DOHH2 (cell line): Measurements from ENCODE around the gene COMMD4.

ENCODE experiments used
- H3F3A ChIP-seq: fragments of 200-600 bp; sonication (generic), shearing (Covaris generic); 2 replicates; pipeline ENCODE4 v1.6.0; 2016; ENCODE audit warnings: antibody characterized with exemption, mild to moderate bottlenecking; ENCODE audit not compliant: control insufficient read depth, insufficient read depth
- H3K27ac ChIP-seq: fragments of 200-600 bp; sonication (generic); 2 replicates; pipeline ENCODE4 v1.5.1; 2014; ENCODE audit warnings: low read depth, mild to moderate bottlenecking, low read length, moderate library complexity
- H3K27me3 ChIP-seq: fragments of 200-600 bp; sonication (generic); 2 replicates; pipeline ENCODE4 v1.6.1; 2014; ENCODE audit warnings: mild to moderate bottlenecking, low read length, mixed read lengths; ENCODE audit not compliant: control insufficient read depth
- H3K36me3 ChIP-seq: fragments of 200-600 bp; sonication (generic); 2 replicates; pipeline ENCODE4 v1.6.1; 2014; ENCODE audit warnings: mild to moderate bottlenecking, low read length, moderate library complexity, mixed read lengths; ENCODE audit not compliant: control insufficient read depth
- H3K4me1 ChIP-seq: fragments of 200-600 bp; sonication (generic); 2 replicates; pipeline ENCODE4 v1.6.1; 2014; ENCODE audit warnings: mild to moderate bottlenecking, low read length, mixed read lengths; ENCODE audit not compliant: control insufficient read depth
- H3K4me2 ChIP-seq: fragments of 200-600 bp; sonication (generic); 2 replicates; pipeline ENCODE4 v1.6.0; 2014; ENCODE audit warnings: mild to moderate bottlenecking, low read length, moderate library complexity
- H3K4me3 ChIP-seq: fragments of 200-600 bp; sonication (generic); 2 replicates; pipeline ENCODE4 v1.5.1; 2014; ENCODE audit warnings: mild to moderate bottlenecking, low read length, mixed read lengths
- H3K79me2 ChIP-seq: fragments of 200-600 bp; sonication (generic); 2 replicates; pipeline ENCODE4 v1.6.1; 2014; ENCODE audit warnings: mild to moderate bottlenecking, low read length, mixed read lengths; ENCODE audit not compliant: control insufficient read depth
- H3K9me2 ChIP-seq: fragments of 200-600 bp; sonication (generic); replicated peaks from 2 replicates; pipeline ENCODE4 v1.6.1; 2014; ENCODE audit warnings: mild to moderate bottlenecking, low read length, mixed read lengths; ENCODE audit not compliant: control insufficient read depth
- H3K9me3 ChIP-seq: fragments of 200-600 bp; sonication (generic); 2 replicates; pipeline ENCODE4 v1.6.1; 2014; ENCODE audit warnings: antibody characterized with exemption, low read length, mixed read lengths; ENCODE audit not compliant: control insufficient read depth, insufficient read depth
- H4K20me1 ChIP-seq: fragments of 200-600 bp; sonication (generic); 2 replicates; pipeline ENCODE4 v1.6.0; 2014; ENCODE audit warnings: low read depth, mild to moderate bottlenecking, antibody characterized with exemption, low read length, moderate library complexity; ENCODE audit not compliant: control insufficient read depth, insufficient read depth
- CTCF ChIP-seq: fragments of 200-600 bp; sonication (generic); IDR thresholded peaks from one replicate; pipeline ENCODE4 v1.5.1; 2014; ENCODE audit warnings: antibody characterized with exemption, mild to moderate bottlenecking, low read depth, low read length; ENCODE audit not compliant: poor library complexity, severe bottlenecking
- EZH2phosphoT487 ChIP-seq: fragments of 200-600 bp; sonication (generic); IDR thresholded peaks from 2 replicates; pipeline ENCODE4 v1.6.1; 2017; ENCODE audit warnings: borderline replicate concordance, mild to moderate bottlenecking, antibody characterized with exemption, low read length, moderate library complexity, mixed read lengths

Gene COMMD4

GRCh38 chr15:75353604-75354003 is 17.7 kb downstream of the COMMD4 start:
- TF ChIP-seq CTCF, result no peak
- TF ChIP-seq EZH2phosphoT487, result no peak
- no peak overlapping the region for H3K27ac ChIP-seq
- peaks cover 18% of the 10 kb centered on the region for H3K79me2 ChIP-seq
- no peaks in the 10 kb centered on the region for H3K9me2 ChIP-seq
- H3K36me3 ChIP-seq, result peaks cover 76% of the 10 kb centered on the region
- peaks cover 5% of the 10 kb centered on the region; the same call in 1 of the 2 replicates for H3K9me3 ChIP-seq
- peaks cover 28% of the 10 kb centered on the region for H3K4me1 ChIP-seq
- no peaks in the 10 kb centered on the region for H3K27me3 ChIP-seq
- H4K20me1 ChIP-seq, result no peaks in the 10 kb centered on the region
- H3K4me3 ChIP-seq, result no peak overlapping the region
- no peak overlapping the region for H3K4me2 ChIP-seq
- H3F3A ChIP-seq, result peaks cover 11% of the 10 kb centered on the region

GRCh38 chr15:75354454-75354853 is 18.6 kb downstream of the COMMD4 start:
- no peak overlapping the region for H3K4me2 ChIP-seq
- H3K27ac ChIP-seq, result no peak overlapping the region

GRCh38 chr15:75355369-75355768 is 19.5 kb downstream of the COMMD4 start:
- Histone ChIP-seq H3K4me1 (peaks cover 10% of the 10 kb centered on the region), H3K27me3 (no peaks in the 10 kb centered on the region), H3K79me2 (peaks cover 7% of the 10 kb centered on the region), H4K20me1 (no peaks in the 10 kb centered on the region), H3K4me3 (no peak overlapping the region), H3K27ac (no peak overlapping the region), H3K9me3 (no peaks in the 10 kb centered on the region), H3F3A (peaks cover 6% of the 10 kb centered on the region), H3K36me3 (peaks cover 60% of the 10 kb centered on the region), H3K4me2 (no peak overlapping the region), H3K9me2 (no peaks in the 10 kb centered on the region)
- TF ChIP-seq CTCF, result no peak
- TF ChIP-seq EZH2phosphoT487, result no peak

More at GRCh38 chr15:75354454-75354853, 18.6 kb downstream of the COMMD4 start:
- Histone ChIP-seq H4K20me1 (no peaks in the 10 kb centered on the region), H3K27me3 (no peaks in the 10 kb centered on the region), H3K4me3 (no peak overlapping the region), H3K9me2 (no peaks in the 10 kb centered on the region), H3K79me2 (peaks cover 10% of the 10 kb centered on the region), H3K36me3 (peaks cover 67% of the 10 kb centered on the region), H3K9me3 (no peaks in the 10 kb centered on the region), H3F3A (peaks cover 9% of the 10 kb centered on the region), H3K4me1 (peaks cover 19% of the 10 kb centered on the region)
- TF ChIP-seq EZH2phosphoT487, result no peak
- no peak for TF ChIP-seq CTCF

- H3K9me3 ChIP-seq, result no peaks in the 10 kb centered on the region
- H3K27ac ChIP-seq, result no peak overlapping the region
- no peaks in the 10 kb centered on the region for H3K27me3 ChIP-seq
- H3K4me1 ChIP-seq, result peaks cover 4% of the 10 kb centered on the region
- no peak for TF ChIP-seq EZH2phosphoT487
- no peak for TF ChIP-seq CTCF
- H3K79me2 ChIP-seq, result peaks cover under 1% of the 10 kb centered on the region; the same call in 1 of the 2 replicates
- H4K20me1 ChIP-seq, result no peaks in the 10 kb centered on the region
- no peaks in the 10 kb centered on the region for H3K9me2 ChIP-seq
- no peak overlapping the region for H3K4me3 ChIP-seq
- H3F3A ChIP-seq, result peaks cover 2% of the 10 kb centered on the region
- H3K4me2 ChIP-seq, result no peak overlapping the region
- peaks cover 54% of the 10 kb centered on the region for H3K36me3 ChIP-seq
Observed at GRCh38 chr15:75356006-75356405, 20.1 kb downstream of the COMMD4 start.
